Measurements from ENCODE around the gene TROAP. TPM values are rescaled to one million over a fixed set of nuclear protein-coding genes. Genes with fewer than 3 reads are reported as not detected.
A peak's percentile ranks its signal among the peaks of the same experiment; 100 is the strongest.
"Not testable (repeated sequence)": the region's sequence is repeated elsewhere in the genome, so short reads cannot be mapped to it uniquely, and the experiment has no call there.

The TROAP gene
- total RNA-seq, 1 donor from 2014 or later: 3.1 TPM

- Histone ChIP-seq H3K9ac (ENCODE audit: low read depth in 1 of 3, low read length in 3 of 3) (peak overlapping the region in 1 of 3 donors; percentile 20), H3K27me3 (ENCODE audit: control insufficient read depth in 3 of 3, insufficient read depth in 3 of 3, low read length in 3 of 3) (peaks cover 19 to 30% (median 23%) of the 10 kb centered on the region in 3 donors), H3K4me3 (ENCODE audit: low read length in 3 of 3) (no peak overlapping the region), H3K36me3 (ENCODE audit: control insufficient read depth in 3 of 3, insufficient read depth in 3 of 3, low read length in 3 of 3) (no peaks in the 10 kb centered on the region), H3K27ac (ENCODE audit: low read depth, low read length) (no peak overlapping the region), H3K4me1 (ENCODE audit: control insufficient read depth in 3 of 3, insufficient read depth in 3 of 3, low read length in 3 of 3) (peaks cover 0 to 11% (median 7%) of the 10 kb centered on the region in 3 donors), H3K9me3 (ENCODE audit: control insufficient read depth in 3 of 3, low read length in 3 of 3) (no peaks in the 10 kb centered on the region)
These were observed 7.1 kb downstream of the TROAP start for GRCh38 chr12:49330032-49330619.

- H3K9ac ChIP-seq (ENCODE audit: low read depth in 1 of 3, low read length in 3 of 3): peak overlapping the region in 1 of 3 donors; percentile 62
- H3K9me3 ChIP-seq (ENCODE audit: control insufficient read depth in 3 of 3, low read length in 3 of 3): no peaks in the 10 kb centered on the region
- no peak overlapping the region for H3K27ac ChIP-seq (ENCODE audit: low read depth, low read length)
- H3K4me1 ChIP-seq (ENCODE audit: control insufficient read depth in 3 of 3, insufficient read depth in 3 of 3, low read length in 3 of 3): peaks cover 0 to 11% (median 7%) of the 10 kb centered on the region in 3 donors
- no peaks in the 10 kb centered on the region for H3K36me3 ChIP-seq (ENCODE audit: control insufficient read depth in 3 of 3, insufficient read depth in 3 of 3, low read length in 3 of 3)
- peaks cover 25 to 37% (median 30%) of the 10 kb centered on the region in 3 donors for H3K27me3 ChIP-seq (ENCODE audit: control insufficient read depth in 3 of 3, insufficient read depth in 3 of 3, low read length in 3 of 3)
- H3K4me3 ChIP-seq (ENCODE audit: low read length in 3 of 3): no peak overlapping the region
These were observed 7.8 kb downstream of the TROAP start for GRCh38 chr12:49330631-49331379.

- H3K36me3 ChIP-seq (ENCODE audit: control insufficient read depth in 3 of 3, insufficient read depth in 3 of 3, low read length in 3 of 3): no peaks in the 10 kb centered on the region
- H3K27ac ChIP-seq (ENCODE audit: low read depth, low read length): no peak overlapping the region
- peaks cover 33 to 45% (median 37%) of the 10 kb centered on the region in 3 donors for H3K27me3 ChIP-seq (ENCODE audit: control insufficient read depth in 3 of 3, insufficient read depth in 3 of 3, low read length in 3 of 3)
- peak overlapping the region in 1 of 3 donors; percentile 62 for H3K9ac ChIP-seq (ENCODE audit: low read depth in 1 of 3, low read length in 3 of 3)
- no peak overlapping the region for H3K4me3 ChIP-seq (ENCODE audit: low read length in 3 of 3)
- H3K9me3 ChIP-seq (ENCODE audit: control insufficient read depth in 3 of 3, low read length in 3 of 3): no peaks in the 10 kb centered on the region
- H3K4me1 ChIP-seq (ENCODE audit: control insufficient read depth in 3 of 3, insufficient read depth in 3 of 3, low read length in 3 of 3): peaks cover 2 to 11% (median 8%) of the 10 kb centered on the region in 3 donors
These were observed 8.5 kb downstream of the TROAP start for GRCh38 chr12:49331380-49332222.

GRCh38 chr12:49332441-49332861, 9.4 kb downstream of the TROAP start:
- Histone ChIP-seq H3K9ac (ENCODE audit: low read depth in 1 of 3, low read length in 3 of 3) (no peak overlapping the region), H3K4me1 (ENCODE audit: control insufficient read depth in 3 of 3, insufficient read depth in 3 of 3, low read length in 3 of 3) (peaks cover 8 to 15% (median 13%) of the 10 kb centered on the region in 3 donors), H3K36me3 (ENCODE audit: control insufficient read depth in 3 of 3, insufficient read depth in 3 of 3, low read length in 3 of 3) (no peaks in the 10 kb centered on the region), H3K27ac (ENCODE audit: low read depth, low read length) (no peak overlapping the region), H3K4me3 (ENCODE audit: low read length in 3 of 3) (no peak overlapping the region), H3K9me3 (ENCODE audit: control insufficient read depth in 3 of 3, low read length in 3 of 3) (no peaks in the 10 kb centered on the region), H3K27me3 (ENCODE audit: control insufficient read depth in 3 of 3, insufficient read depth in 3 of 3, low read length in 3 of 3) (peaks cover 37 to 48% (median 45%) of the 10 kb centered on the region in 3 donors)

GRCh38 chr12:49332891-49333371, 9.9 kb downstream of the TROAP start:
- Histone ChIP-seq H3K4me3 (ENCODE audit: low read length in 3 of 3) (no peak overlapping the region), H3K36me3 (ENCODE audit: control insufficient read depth in 3 of 3, insufficient read depth in 3 of 3, low read length in 3 of 3) (no peaks in the 10 kb centered on the region), H3K27ac (ENCODE audit: low read depth, low read length) (no peak overlapping the region), H3K4me1 (ENCODE audit: control insufficient read depth in 3 of 3, insufficient read depth in 3 of 3, low read length in 3 of 3) (peaks cover 8 to 15% (median 13%) of the 10 kb centered on the region in 3 donors), H3K9ac (ENCODE audit: low read depth in 1 of 3, low read length in 3 of 3) (no peak overlapping the region), H3K27me3 (ENCODE audit: control insufficient read depth in 3 of 3, insufficient read depth in 3 of 3, low read length in 3 of 3) (peaks cover 40 to 51% (median 50%) of the 10 kb centered on the region in 3 donors), H3K9me3 (ENCODE audit: control insufficient read depth in 3 of 3, low read length in 3 of 3) (no peaks in the 10 kb centered on the region)

- H3K4me1 ChIP-seq (ENCODE audit: control insufficient read depth in 3 of 3, insufficient read depth in 3 of 3, low read length in 3 of 3): peaks cover 8 to 15% (median 13%) of the 10 kb centered on the region in 3 donors
- not testable (repeated sequence) for H3K9me3 ChIP-seq (ENCODE audit: control insufficient read depth in 3 of 3, low read length in 3 of 3); H3K27ac ChIP-seq (ENCODE audit: low read depth, low read length); H3K9ac ChIP-seq (ENCODE audit: low read depth in 1 of 3, low read length in 3 of 3); H3K36me3 ChIP-seq (ENCODE audit: control insufficient read depth in 3 of 3, insufficient read depth in 3 of 3, low read length in 3 of 3); H3K4me3 ChIP-seq (ENCODE audit: low read length in 3 of 3)
- peaks cover 44 to 59% (median 58%) of the 10 kb centered on the region in 3 donors for H3K27me3 ChIP-seq (ENCODE audit: control insufficient read depth in 3 of 3, insufficient read depth in 3 of 3, low read length in 3 of 3)
These were observed 10.7 kb downstream of the TROAP start for GRCh38 chr12:49333778-49334177.

- H3K9me3 ChIP-seq (ENCODE audit: control insufficient read depth in 3 of 3, low read length in 3 of 3): no peaks in the 10 kb centered on the region
These were observed 11.2 kb downstream of the TROAP start for GRCh38 chr12:49334226-49334625.

GRCh38 chr12:49334681-49335080, 11.6 kb downstream of the TROAP start:
- H3K4me1 ChIP-seq (ENCODE audit: control insufficient read depth in 3 of 3, insufficient read depth in 3 of 3, low read length in 3 of 3): peaks cover 8 to 15% (median 13%) of the 10 kb centered on the region in 3 donors
- H3K4me3 ChIP-seq (ENCODE audit: low read length in 3 of 3): no peak overlapping the region
- H3K9me3 ChIP-seq (ENCODE audit: control insufficient read depth in 3 of 3, low read length in 3 of 3): no peaks in the 10 kb centered on the region
- no peak overlapping the region for H3K9ac ChIP-seq (ENCODE audit: low read depth in 1 of 3, low read length in 3 of 3)
- H3K36me3 ChIP-seq (ENCODE audit: control insufficient read depth in 3 of 3, insufficient read depth in 3 of 3, low read length in 3 of 3): no peaks in the 10 kb centered on the region
- H3K27me3 ChIP-seq (ENCODE audit: control insufficient read depth in 3 of 3, insufficient read depth in 3 of 3, low read length in 3 of 3): peaks cover 49 to 66% (median 65%) of the 10 kb centered on the region in 3 donors
- H3K27ac ChIP-seq (ENCODE audit: low read depth, low read length): no peak overlapping the region

More at GRCh38 chr12:49334226-49334625, 11.2 kb downstream of the TROAP start:
- Histone ChIP-seq H3K4me3 (ENCODE audit: low read length in 3 of 3) (no peak overlapping the region), H3K4me1 (ENCODE audit: control insufficient read depth in 3 of 3, insufficient read depth in 3 of 3, low read length in 3 of 3) (peaks cover 8 to 15% (median 13%) of the 10 kb centered on the region in 3 donors), H3K27ac (ENCODE audit: low read depth, low read length) (no peak overlapping the region), H3K9ac (ENCODE audit: low read depth in 1 of 3, low read length in 3 of 3) (no peak overlapping the region), H3K27me3 (ENCODE audit: control insufficient read depth in 3 of 3, insufficient read depth in 3 of 3, low read length in 3 of 3) (peaks cover 48 to 62% (median 60%) of the 10 kb centered on the region in 3 donors), H3K36me3 (ENCODE audit: control insufficient read depth in 3 of 3, insufficient read depth in 3 of 3, low read length in 3 of 3) (no peaks in the 10 kb centered on the region)

GRCh38 chr12:49335118-49335954, 12.3 kb downstream of the TROAP start:
- Histone ChIP-seq H3K9ac (ENCODE audit: low read depth in 1 of 3, low read length in 3 of 3) (no peak overlapping the region), H3K36me3 (ENCODE audit: control insufficient read depth in 3 of 3, insufficient read depth in 3 of 3, low read length in 3 of 3) (no peaks in the 10 kb centered on the region), H3K9me3 (ENCODE audit: control insufficient read depth in 3 of 3, low read length in 3 of 3) (no peaks in the 10 kb centered on the region), H3K27ac (ENCODE audit: low read depth, low read length) (no peak overlapping the region), H3K4me1 (ENCODE audit: control insufficient read depth in 3 of 3, insufficient read depth in 3 of 3, low read length in 3 of 3) (peaks cover 8 to 15% (median 13%) of the 10 kb centered on the region in 3 donors), H3K4me3 (ENCODE audit: low read length in 3 of 3) (no peak overlapping the region), H3K27me3 (ENCODE audit: control insufficient read depth in 3 of 3, insufficient read depth in 3 of 3, low read length in 3 of 3) (peaks cover 49 to 72% (median 67%) of the 10 kb centered on the region in 3 donors)
